SKM-1 (cell line): ENCODE data around the gene LRRTM3.

Experiments used
- DNase-seq: peaks from one replicate; lab custom pipeline; 2025; ENCODE audit not compliant: unreplicated experiment; lab: John Stamatoyannopoulos, UW

The LRRTM3 gene

GRCh38 chr10:67112765-67113164, 186.9 kb downstream of the LRRTM3 start:
- DNase-seq, result no peak

- DNase-seq, result no peak
Measured at GRCh38 chr10:67114945-67115344, 189.1 kb downstream of the LRRTM3 start.

- no peak for DNase-seq
Measured at GRCh38 chr10:67115972-67116371, 190.1 kb downstream of the LRRTM3 start.

GRCh38 chr10:67119651-67120050, 193.8 kb downstream of the LRRTM3 start:
- no peak for DNase-seq

- DNase-seq, result no peak
Measured at GRCh38 chr10:67127441-67127840, 201.6 kb downstream of the LRRTM3 start.

GRCh38 chr10:67140641-67141040, 214.8 kb downstream of the LRRTM3 start:
- DNase-seq, result no peak

GRCh38 chr10:67141300-67141699, 215.5 kb downstream of the LRRTM3 start:
- no peak for DNase-seq

GRCh38 chr10:67144530-67144929, 218.7 kb downstream of the LRRTM3 start:
- DNase-seq, result no peak
